DOHH2 (cell line): ENCODE results near the gene SLC25A31.

Experiments
- H3F3A ChIP-seq: fragments of 200-600 bp; sonication (generic), shearing (Covaris generic); 2 replicates; pipeline ENCODE4 v1.6.0; 2016; ENCODE audit warnings: antibody characterized with exemption, mild to moderate bottlenecking; ENCODE audit not compliant: control insufficient read depth, insufficient read depth
- H3K27ac ChIP-seq: fragments of 200-600 bp; sonication (generic); 2 replicates; pipeline ENCODE4 v1.5.1; 2014; ENCODE audit warnings: low read depth, mild to moderate bottlenecking, low read length, moderate library complexity
- H3K27me3 ChIP-seq: fragments of 200-600 bp; sonication (generic); 2 replicates; pipeline ENCODE4 v1.6.1; 2014; ENCODE audit warnings: mild to moderate bottlenecking, low read length, mixed read lengths; ENCODE audit not compliant: control insufficient read depth
- H3K36me3 ChIP-seq: fragments of 200-600 bp; sonication (generic); 2 replicates; pipeline ENCODE4 v1.6.1; 2014; ENCODE audit warnings: mild to moderate bottlenecking, low read length, moderate library complexity, mixed read lengths; ENCODE audit not compliant: control insufficient read depth
- H3K4me1 ChIP-seq: fragments of 200-600 bp; sonication (generic); 2 replicates; pipeline ENCODE4 v1.6.1; 2014; ENCODE audit warnings: mild to moderate bottlenecking, low read length, mixed read lengths; ENCODE audit not compliant: control insufficient read depth
- H3K4me2 ChIP-seq: fragments of 200-600 bp; sonication (generic); 2 replicates; pipeline ENCODE4 v1.6.0; 2014; ENCODE audit warnings: mild to moderate bottlenecking, low read length, moderate library complexity
- H3K4me3 ChIP-seq: fragments of 200-600 bp; sonication (generic); 2 replicates; pipeline ENCODE4 v1.5.1; 2014; ENCODE audit warnings: mild to moderate bottlenecking, low read length, mixed read lengths
- H3K79me2 ChIP-seq: fragments of 200-600 bp; sonication (generic); 2 replicates; pipeline ENCODE4 v1.6.1; 2014; ENCODE audit warnings: mild to moderate bottlenecking, low read length, mixed read lengths; ENCODE audit not compliant: control insufficient read depth
- H3K9me2 ChIP-seq: fragments of 200-600 bp; sonication (generic); replicated peaks from 2 replicates; pipeline ENCODE4 v1.6.1; 2014; ENCODE audit warnings: mild to moderate bottlenecking, low read length, mixed read lengths; ENCODE audit not compliant: control insufficient read depth
- H3K9me3 ChIP-seq: fragments of 200-600 bp; sonication (generic); 2 replicates; pipeline ENCODE4 v1.6.1; 2014; ENCODE audit warnings: antibody characterized with exemption, low read length, mixed read lengths; ENCODE audit not compliant: control insufficient read depth, insufficient read depth
- H4K20me1 ChIP-seq: fragments of 200-600 bp; sonication (generic); 2 replicates; pipeline ENCODE4 v1.6.0; 2014; ENCODE audit warnings: low read depth, mild to moderate bottlenecking, antibody characterized with exemption, low read length, moderate library complexity; ENCODE audit not compliant: control insufficient read depth, insufficient read depth
- CTCF ChIP-seq: fragments of 200-600 bp; sonication (generic); IDR thresholded peaks from one replicate; pipeline ENCODE4 v1.5.1; 2014; ENCODE audit warnings: antibody characterized with exemption, mild to moderate bottlenecking, low read depth, low read length; ENCODE audit not compliant: poor library complexity, severe bottlenecking
- EZH2phosphoT487 ChIP-seq: fragments of 200-600 bp; sonication (generic); IDR thresholded peaks from 2 replicates; pipeline ENCODE4 v1.6.1; 2017; ENCODE audit warnings: borderline replicate concordance, mild to moderate bottlenecking, antibody characterized with exemption, low read length, moderate library complexity, mixed read lengths

SLC25A31 gene

GRCh38 chr4:127780598-127780997 is 50.4 kb downstream of the SLC25A31 start:
- Histone ChIP-seq H3K27ac (no peak overlapping the region), H3K9me3 (no peaks in the 10 kb centered on the region), H3K27me3 (peaks cover 55% of the 10 kb centered on the region), H3K4me3 (no peak overlapping the region), H3K4me2 (no peak overlapping the region), H3F3A (peaks cover 10% of the 10 kb centered on the region), H4K20me1 (no peaks in the 10 kb centered on the region), H3K9me2 (no peaks in the 10 kb centered on the region), H3K36me3 (no peaks in the 10 kb centered on the region), H3K79me2 (no peaks in the 10 kb centered on the region), H3K4me1 (peaks cover 17% of the 10 kb centered on the region)
- TF ChIP-seq CTCF (no peak), EZH2phosphoT487 (no peak)

GRCh38 chr4:127781300-127782024 is 51.3 kb downstream of the SLC25A31 start:
- no peaks in the 10 kb centered on the region for H3K9me3 ChIP-seq
- peaks cover 17% of the 10 kb centered on the region for H3K4me1 ChIP-seq
- TF ChIP-seq EZH2phosphoT487: no peak
- no peak for TF ChIP-seq CTCF
- no peaks in the 10 kb centered on the region for H3K9me2 ChIP-seq
- H3K27me3 ChIP-seq: peaks cover 55% of the 10 kb centered on the region
- H3K4me3 ChIP-seq: peak overlapping the region; percentile 87
- H3K4me2 ChIP-seq: peak overlapping the region; percentile 93
- H3K79me2 ChIP-seq: no peaks in the 10 kb centered on the region
- H3K27ac ChIP-seq: no peak overlapping the region
- no peaks in the 10 kb centered on the region for H3K36me3 ChIP-seq
- peaks cover 10% of the 10 kb centered on the region for H3F3A ChIP-seq
- H4K20me1 ChIP-seq: no peaks in the 10 kb centered on the region

- H3K36me3 ChIP-seq: no peaks in the 10 kb centered on the region
- TF ChIP-seq CTCF (no peak), EZH2phosphoT487 (no peak)
- no peak overlapping the region for H3K27ac ChIP-seq
- H3F3A ChIP-seq: peaks cover 10% of the 10 kb centered on the region
- H4K20me1 ChIP-seq: no peaks in the 10 kb centered on the region
- peaks cover 55% of the 10 kb centered on the region for H3K27me3 ChIP-seq
- no peaks in the 10 kb centered on the region for H3K79me2 ChIP-seq
- H3K4me2 ChIP-seq: peak overlapping the region; percentile 93
- H3K9me3 ChIP-seq: no peaks in the 10 kb centered on the region
- H3K9me2 ChIP-seq: no peaks in the 10 kb centered on the region
- H3K4me3 ChIP-seq: peak overlapping the region; percentile 87
- peaks cover 17% of the 10 kb centered on the region for H3K4me1 ChIP-seq
Observed at GRCh38 chr4:127782025-127782274, 51.8 kb downstream of the SLC25A31 start.
